MM.1S (cell line): Measurements from ENCODE around the gene KMT2D.
A peak's percentile ranks its signal among the peaks of the same experiment; 100 is the strongest.

ENCODE experiments used
- DNase-seq: peaks from one replicate; pipeline ENCODE4 v3.0.0-alpha.2; 2015
- H2AFZ ChIP-seq: fragments of 300-600 bp; sonication (generic); 2 replicates; pipeline ENCODE4 v1.6.0; 2016; ENCODE audit warnings: antibody characterized with exemption, low read length
- H3F3A ChIP-seq: fragments of 300-600 bp; sonication (generic); 2 replicates; pipeline ENCODE4 v1.6.1; 2016; ENCODE audit warnings: mild to moderate bottlenecking, antibody characterized with exemption, low read length, moderate library complexity, mixed read lengths; ENCODE audit not compliant: insufficient read depth
- H3K27ac ChIP-seq: fragments of 300-600 bp; sonication (generic); 2 replicates; pipeline ENCODE4 v1.5.1; 2016; ENCODE audit warnings: mild to moderate bottlenecking, low read length
- H3K27me3 ChIP-seq: fragments of 300-600 bp; sonication (generic); replicated peaks from 2 replicates; pipeline ENCODE4 v1.6.0; 2016; ENCODE audit warnings: low read length; ENCODE audit not compliant: insufficient read depth
- H3K36me3 ChIP-seq: fragments of 300-600 bp; sonication (generic); replicated peaks from 2 replicates; pipeline ENCODE4 v1.6.1; 2016; ENCODE audit warnings: mild to moderate bottlenecking, low read length, mixed read lengths; ENCODE audit not compliant: insufficient read depth
- H3K4me1 ChIP-seq: fragments of 300-600 bp; sonication (generic); 2 replicates; pipeline ENCODE4 v1.6.1; 2016; ENCODE audit warnings: low read length, mixed read lengths
- H3K4me2 ChIP-seq: fragments of 300-600 bp; sonication (generic); 2 replicates; pipeline ENCODE4 v1.6.0; 2016; ENCODE audit warnings: low read depth, low read length
- H3K4me3 ChIP-seq: fragments of 300-600 bp; sonication (generic); 2 replicates; pipeline ENCODE4 v1.5.1; 2016; ENCODE audit warnings: low read length, mixed read lengths
- H3K79me2 ChIP-seq: fragments of 300-600 bp; sonication (generic); 2 replicates; pipeline ENCODE4 v1.6.1; 2016; ENCODE audit warnings: mixed run types, low read length, mixed read lengths
- H3K9ac ChIP-seq: fragments of 300-600 bp; sonication (generic); 2 replicates; pipeline ENCODE4 v1.6.1; 2016; ENCODE audit warnings: low read length, mixed read lengths
- H3K9me2 ChIP-seq: fragments of 300-600 bp; sonication (generic); replicated peaks from 2 replicates; pipeline ENCODE4 v1.6.1; 2016; ENCODE audit warnings: mild to moderate bottlenecking, low read length, mixed read lengths; ENCODE audit not compliant: insufficient read depth
- H3K9me3 ChIP-seq: fragments of 300-600 bp; sonication (generic); replicated peaks from 2 replicates; pipeline ENCODE4 v1.6.1; 2016; ENCODE audit warnings: mild to moderate bottlenecking, low read length, mixed read lengths; ENCODE audit not compliant: insufficient read depth
- H4K20me1 ChIP-seq: fragments of 300-600 bp; sonication (generic); 2 replicates; pipeline ENCODE4 v1.6.1; 2016; ENCODE audit warnings: mild to moderate bottlenecking, low read length, moderate library complexity, mixed read lengths; ENCODE audit not compliant: insufficient read depth
- EZH2 ChIP-seq: fragments of 300-600 bp; sonication (generic); optimal IDR thresholded peaks from 2 replicates; pipeline ENCODE3; 2017; ENCODE audit warnings: low read depth, mild to moderate bottlenecking, antibody characterized with exemption, low read length, mixed read lengths
- EZH2phosphoT487 ChIP-seq: fragments of 300-600 bp; sonication (generic); IDR thresholded peaks from 2 replicates; pipeline ENCODE4 v1.6.1; 2018; ENCODE audit warnings: antibody characterized with exemption, low read length
- TF ChIP-seq, protein P1 (sequence below): fragments of 300-600 bp; sonication (generic); IDR thresholded peaks from 2 replicates; pipeline ENCODE4 v1.5.1; 2016; ENCODE audit warnings: antibody characterized with exemption, low read length, mixed read lengths

KMT2D gene

DNA sequence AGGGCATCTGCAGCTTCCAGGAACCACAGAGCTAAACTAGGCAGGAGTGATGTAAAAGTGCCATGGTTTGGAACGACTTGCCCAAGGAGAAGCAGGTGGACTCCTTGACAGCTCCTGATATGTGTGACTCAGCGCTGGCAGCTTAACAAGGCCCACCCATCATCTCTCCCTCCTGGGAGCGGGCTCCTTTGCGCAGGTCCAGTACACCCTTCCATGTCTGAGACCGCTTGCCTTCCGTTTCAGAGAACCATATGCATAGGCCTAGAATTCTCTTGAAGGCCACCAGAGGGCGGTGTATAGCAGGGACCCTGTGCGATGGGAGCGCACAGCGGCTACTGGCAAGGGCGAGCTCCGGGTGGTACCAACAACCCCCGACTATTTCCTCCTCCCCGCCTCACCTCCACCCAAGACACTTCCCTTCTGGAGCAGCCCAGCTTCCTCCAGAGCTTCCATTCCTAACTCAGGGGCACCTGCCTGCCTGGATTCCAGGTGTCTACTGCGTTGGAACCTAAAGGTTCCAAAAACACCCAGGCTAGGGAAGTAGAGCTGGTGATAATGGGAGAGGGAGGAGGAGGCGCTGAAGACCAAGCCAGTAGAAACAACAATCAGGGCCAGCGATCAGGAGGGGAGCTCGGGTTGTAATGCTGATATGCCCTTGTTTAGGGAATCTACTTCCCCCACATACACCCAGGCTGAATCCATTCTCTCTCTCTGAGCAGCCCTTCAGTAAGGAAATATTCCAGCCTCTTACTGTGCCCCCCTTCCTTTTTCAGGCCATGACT, 27.7 kb upstream of the KMT2D start:
- DNase-seq = peak; percentile 72
- H2AFZ ChIP-seq = peak overlapping the region; percentile 68
- no peaks in the 10 kb centered on the region for H3K9me2 ChIP-seq
- H3K4me3 ChIP-seq = no peak overlapping the region
- H3K27ac ChIP-seq = no peak overlapping the region
- H3F3A ChIP-seq = no peaks in the 10 kb centered on the region
- H3K9ac ChIP-seq = no peak overlapping the region
- no peaks in the 10 kb centered on the region for H3K9me3 ChIP-seq
- no peaks in the 10 kb centered on the region for H3K36me3 ChIP-seq
- no peaks in the 10 kb centered on the region for H4K20me1 ChIP-seq
- TF ChIP-seq, protein P1, sequence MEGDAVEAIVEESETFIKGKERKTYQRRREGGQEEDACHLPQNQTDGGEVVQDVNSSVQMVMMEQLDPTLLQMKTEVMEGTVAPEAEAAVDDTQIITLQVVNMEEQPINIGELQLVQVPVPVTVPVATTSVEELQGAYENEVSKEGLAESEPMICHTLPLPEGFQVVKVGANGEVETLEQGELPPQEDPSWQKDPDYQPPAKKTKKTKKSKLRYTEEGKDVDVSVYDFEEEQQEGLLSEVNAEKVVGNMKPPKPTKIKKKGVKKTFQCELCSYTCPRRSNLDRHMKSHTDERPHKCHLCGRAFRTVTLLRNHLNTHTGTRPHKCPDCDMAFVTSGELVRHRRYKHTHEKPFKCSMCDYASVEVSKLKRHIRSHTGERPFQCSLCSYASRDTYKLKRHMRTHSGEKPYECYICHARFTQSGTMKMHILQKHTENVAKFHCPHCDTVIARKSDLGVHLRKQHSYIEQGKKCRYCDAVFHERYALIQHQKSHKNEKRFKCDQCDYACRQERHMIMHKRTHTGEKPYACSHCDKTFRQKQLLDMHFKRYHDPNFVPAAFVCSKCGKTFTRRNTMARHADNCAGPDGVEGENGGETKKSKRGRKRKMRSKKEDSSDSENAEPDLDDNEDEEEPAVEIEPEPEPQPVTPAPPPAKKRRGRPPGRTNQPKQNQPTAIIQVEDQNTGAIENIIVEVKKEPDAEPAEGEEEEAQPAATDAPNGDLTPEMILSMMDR = peak; percentile 93
- TF ChIP-seq EZH2phosphoT487 (no peak), EZH2 (no peak)
- H3K79me2 ChIP-seq = no peaks in the 10 kb centered on the region
- peaks cover 50% of the 10 kb centered on the region for H3K27me3 ChIP-seq
- peaks cover 5% of the 10 kb centered on the region for H3K4me1 ChIP-seq
- H3K4me2 ChIP-seq = peak overlapping the region; percentile 69

DNA sequence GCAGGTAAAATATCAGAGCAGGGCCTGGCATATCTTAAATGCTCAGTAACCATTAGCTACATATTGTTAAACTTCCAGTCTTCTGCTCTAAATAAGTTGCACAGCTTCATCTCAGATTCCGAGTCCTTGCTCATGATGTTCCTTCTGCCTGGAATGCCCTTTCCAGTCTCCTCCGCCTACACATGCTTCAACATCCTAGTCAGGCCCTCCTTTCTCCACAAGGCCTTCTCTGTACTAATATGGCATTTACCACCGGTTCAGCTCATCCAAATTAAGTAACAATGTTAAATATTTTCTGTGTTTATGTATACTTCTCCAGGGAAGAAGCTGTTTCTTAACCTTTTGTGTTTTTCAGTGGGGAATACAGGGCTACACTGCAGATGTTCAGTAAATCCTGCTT, 25.5 kb upstream of the KMT2D start:
- H3K9me2 ChIP-seq = no peaks in the 10 kb centered on the region
- no peaks in the 10 kb centered on the region for H3K9me3 ChIP-seq
- H3K36me3 ChIP-seq = no peaks in the 10 kb centered on the region
- TF ChIP-seq, protein P1 = no peak
- no peak for TF ChIP-seq EZH2
- no peak for TF ChIP-seq EZH2phosphoT487
- H3F3A ChIP-seq = no peaks in the 10 kb centered on the region
- no peaks in the 10 kb centered on the region for H4K20me1 ChIP-seq
- H3K4me1 ChIP-seq = peaks cover 5% of the 10 kb centered on the region
- peaks cover 28% of the 10 kb centered on the region for H3K27me3 ChIP-seq
- no peak for DNase-seq
- H3K9ac ChIP-seq = no peak overlapping the region
- no peaks in the 10 kb centered on the region for H3K79me2 ChIP-seq
- H2AFZ ChIP-seq = no peak overlapping the region
- no peak overlapping the region for H3K4me2 ChIP-seq
- H3K4me3 ChIP-seq = no peak overlapping the region
- H3K27ac ChIP-seq = no peak overlapping the region

DNA sequence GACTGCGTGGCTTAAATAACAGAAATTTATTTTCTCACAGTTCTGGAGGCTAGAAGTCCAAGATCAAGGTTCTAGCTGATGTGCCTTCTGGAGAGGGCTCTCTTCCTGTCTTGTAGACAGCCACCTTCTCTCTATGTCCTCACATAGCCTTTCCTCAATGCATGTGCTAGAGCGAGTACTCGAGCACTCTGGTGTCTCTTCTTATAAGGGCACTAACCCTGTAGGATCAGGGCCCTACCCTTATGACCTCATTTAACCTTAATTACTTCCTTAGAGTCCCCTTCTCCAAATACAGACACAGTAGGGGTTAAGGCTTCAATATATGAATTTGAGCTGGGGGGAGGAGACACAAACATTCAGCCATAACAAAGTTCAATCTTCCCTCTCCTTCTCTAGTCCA, 23.8 kb upstream of the KMT2D start:
- Histone ChIP-seq H3K79me2 (no peaks in the 10 kb centered on the region), H3K4me1 (peaks cover 5% of the 10 kb centered on the region), H3K36me3 (no peaks in the 10 kb centered on the region), H3K27me3 (peaks cover 15% of the 10 kb centered on the region), H4K20me1 (no peaks in the 10 kb centered on the region), H3K4me2 (no peak overlapping the region), H3F3A (no peaks in the 10 kb centered on the region), H3K9ac (no peak overlapping the region), H3K27ac (no peak overlapping the region), H3K9me3 (no peaks in the 10 kb centered on the region), H2AFZ (no peak overlapping the region), H3K9me2 (no peaks in the 10 kb centered on the region), H3K4me3 (no peak overlapping the region)
- TF ChIP-seq EZH2phosphoT487 (no peak), EZH2 (no peak)
- TF ChIP-seq, protein P1 = no peak
- DNase-seq = no peak
